IMR-90 (cell line): ENCODE data around the gene PRXL2B. TPM values are rescaled to one million over a fixed set of nuclear protein-coding genes. Genes with fewer than 3 reads are reported as not detected.

Experiments used
- ATAC-seq: fragments of 200-7000 bp; cut with Tn5 transposase; 2 replicates; pipeline ENCODE4 v1.9.1; 2020; ENCODE audit warnings: low read depth, mild to moderate bottlenecking, moderate library complexity
- BruUV-seq: library from RNA; stranded (reverse); fragments of 400-500 nt; replicated peaks from 2 replicates; lab custom pipeline; 2021; lab: Mats Ljungman, UMichigan
- CTCF ChIA-PET: fragments of 300-600 bp; formaldehyde crosslinking; extraction: SDS; loops from one replicate; lab custom pipeline; 2021; ENCODE audit warnings: antibody characterized with exemption; lab: Yijun Ruan, JAX
- POLR2A ChIA-PET: fragments of 300-600 bp; sonication (Branson Sonifier 250); formaldehyde crosslinking; loops from one replicate; lab custom pipeline; 2022; ENCODE audit warnings: antibody characterized with exemption; ENCODE audit not compliant: unreplicated experiment; lab: Charles Lee
- DNase-seq: peaks from one replicate; pipeline ENCODE4 v3.0.0; 2013
- H2AFZ ChIP-seq: replicated peaks from 2 replicates; pipeline ENCODE3; 2013; ENCODE audit warnings: low read length, mild to moderate bottlenecking; ENCODE audit not compliant: poor library complexity
- H2AK5ac ChIP-seq: 2 replicates; pipeline ENCODE4 v1.6.1; 2013; ENCODE audit warnings: low read depth, low read length, inconsistent platforms
- H2AK9ac ChIP-seq: replicated peaks from 2 replicates; pipeline ENCODE3; 2013; ENCODE audit warnings: mild to moderate bottlenecking, low read depth, low read length, moderate library complexity; ENCODE audit not compliant: poor library complexity
- H2BK120ac ChIP-seq: 2 replicates; pipeline ENCODE4 v1.6.1; 2013; ENCODE audit warnings: low read depth, low read length, inconsistent platforms
- H2BK15ac ChIP-seq: 3 replicates; pipeline ENCODE4 v1.6.1; 2013; ENCODE audit warnings: low read depth, low read length, inconsistent platforms
- H2BK20ac ChIP-seq: 2 replicates; pipeline ENCODE4 v1.6.1; 2013; ENCODE audit warnings: low read depth, mild to moderate bottlenecking, inconsistent platforms, low read length, moderate library complexity
- H2BK5ac ChIP-seq: 2 replicates; pipeline ENCODE4 v1.6.1; 2013; ENCODE audit warnings: mild to moderate bottlenecking, low read depth, low read length, inconsistent platforms; ENCODE audit not compliant: poor library complexity, severe bottlenecking
- H3K14ac ChIP-seq: replicated peaks from 2 replicates; pipeline ENCODE4 v1.6.1; 2013; ENCODE audit warnings: low read depth, low read length, inconsistent platforms
- H3K18ac ChIP-seq: 2 replicates; pipeline ENCODE4 v1.6.1; 2013; ENCODE audit warnings: low read depth, low read length, control low read depth
- H3K23ac ChIP-seq: 2 replicates; pipeline ENCODE4 v1.6.1; 2013; ENCODE audit warnings: low read depth, low read length, inconsistent platforms
- H3K27ac ChIP-seq: 2 replicates; pipeline ENCODE4 v1.5.1; 2013; ENCODE audit warnings: mild to moderate bottlenecking, control low read depth, low read length; ENCODE audit not compliant: insufficient read depth
- H3K27me3 ChIP-seq: 2 replicates; pipeline ENCODE4 v1.6.1; 2013; ENCODE audit warnings: low read length; ENCODE audit not compliant: control insufficient read depth, insufficient read depth
- H3K36me3 ChIP-seq: 2 replicates; pipeline ENCODE4 v1.6.1; 2013; ENCODE audit warnings: low read length, mixed read lengths; ENCODE audit not compliant: control insufficient read depth, insufficient read depth
- H3K4ac ChIP-seq: 2 replicates; pipeline ENCODE4 v1.6.1; 2013; ENCODE audit warnings: low read depth, low read length, inconsistent platforms
- H3K4me1 ChIP-seq: 2 replicates; pipeline ENCODE4 v1.6.1; 2013; ENCODE audit warnings: low read length, mixed read lengths; ENCODE audit not compliant: control insufficient read depth, insufficient read depth
- H3K4me2 ChIP-seq: 2 replicates; pipeline ENCODE4 v1.6.1; 2013; ENCODE audit warnings: low read depth, mild to moderate bottlenecking, control low read depth, low read length, moderate library complexity
- H3K4me3 ChIP-seq: 2 replicates; pipeline ENCODE4 v1.5.1; 2013; ENCODE audit warnings: low read depth, mild to moderate bottlenecking, control low read depth, low read length, moderate library complexity; ENCODE audit not compliant: insufficient read depth
- H3K56ac ChIP-seq: 2 replicates; pipeline ENCODE4 v1.6.1; 2013; ENCODE audit warnings: low read length, inconsistent platforms; ENCODE audit not compliant: insufficient read depth; ENCODE audit errors: extremely low read depth
- H3K79me1 ChIP-seq, 2 experiments: 2 replicates each; pipeline ENCODE4 v1.6.1; 2013; ENCODE audit warnings: low read length in 2 of 2, inconsistent platforms in 1 of 2, low read depth in 1 of 2
- H3K9ac ChIP-seq: 2 replicates; pipeline ENCODE4 v1.6.1; 2013; ENCODE audit warnings: low read depth, low read length, control low read depth
- H3K9me1 ChIP-seq: 2 replicates; pipeline ENCODE4 v1.6.1; 2013; ENCODE audit warnings: low read length, inconsistent platforms; ENCODE audit not compliant: insufficient read depth
- H3K9me3 ChIP-seq: 2 replicates; pipeline ENCODE4 v1.6.1; 2013; ENCODE audit warnings: low read length; ENCODE audit not compliant: control insufficient read depth, insufficient read depth
- H4K20me1 ChIP-seq: 2 replicates; pipeline ENCODE4 v1.6.1; 2013; ENCODE audit warnings: low read length, inconsistent platforms; ENCODE audit not compliant: insufficient read depth
- H4K5ac ChIP-seq: 2 replicates; pipeline ENCODE4 v1.6.1; 2013; ENCODE audit warnings: mild to moderate bottlenecking, low read depth, low read length, control low read depth
- H4K8ac ChIP-seq, 2 experiments: 2 replicates each; pipeline ENCODE4 v1.6.1; 2013; ENCODE audit warnings: low read depth in 2 of 2, low read length in 2 of 2, control low read depth in 1 of 2, inconsistent platforms in 1 of 2
- H4K91ac ChIP-seq: 2 replicates; pipeline ENCODE4 v1.6.1; 2013; ENCODE audit warnings: low read depth, low read length, inconsistent platforms; ENCODE audit not compliant: insufficient read depth
- BHLHE40 ChIP-seq: fragments of 150-350 bp; IDR thresholded peaks from 2 replicates; pipeline ENCODE4 v1.6.1; 2016; ENCODE audit warnings: mild to moderate bottlenecking, low read depth, low read length
- CEBPB ChIP-seq: IDR thresholded peaks from 2 replicates; pipeline ENCODE4 v1.6.1; 2012; ENCODE audit warnings: low read depth, low read length, improper control_type of control experiment
- CHD1 ChIP-seq: IDR thresholded peaks from 2 replicates; pipeline ENCODE4 v1.6.1; 2012; ENCODE audit warnings: low read depth, low read length, improper control_type of control experiment
- FOS ChIP-seq: fragments of 150-350 bp; IDR thresholded peaks from 2 replicates; pipeline ENCODE4 v1.6.1; 2016; ENCODE audit warnings: low read depth, low read length
- MAFK ChIP-seq: IDR thresholded peaks from 2 replicates; pipeline ENCODE4 v1.6.1; 2012; ENCODE audit warnings: low read depth, low read length, improper control_type of control experiment
- MAZ ChIP-seq: IDR thresholded peaks from 2 replicates; pipeline ENCODE4 v1.6.1; 2012; ENCODE audit warnings: low read depth, mild to moderate bottlenecking, low read length, improper control_type of control experiment, moderate library complexity, borderline replicate concordance
- MXI1 ChIP-seq: IDR thresholded peaks from 2 replicates; pipeline ENCODE4 v1.6.1; 2012; ENCODE audit warnings: low read depth, mild to moderate bottlenecking, low read length, moderate library complexity, borderline replicate concordance
- NFE2L2 ChIP-seq: fragments of 150-350 bp; IDR thresholded peaks from 2 replicates; pipeline ENCODE4 v1.6.1; 2016; ENCODE audit warnings: low read depth, mild to moderate bottlenecking, low read length
- POLR2A ChIP-seq: IDR thresholded peaks from 2 replicates; pipeline ENCODE4 v1.6.1; 2012; ENCODE audit warnings: mild to moderate bottlenecking, low read depth, low read length
- RAD21 ChIP-seq: IDR thresholded peaks from 2 replicates; pipeline ENCODE4 v1.6.1; 2012; ENCODE audit warnings: low read length, improper control_type of control experiment
- RCOR1 ChIP-seq: IDR thresholded peaks from 2 replicates; pipeline ENCODE4 v1.6.1; 2012; ENCODE audit warnings: mild to moderate bottlenecking, low read length, improper control_type of control experiment; ENCODE audit not compliant: insufficient replicate concordance
- RFX5 ChIP-seq: IDR thresholded peaks from 2 replicates; pipeline ENCODE4 v1.8.0; 2012; ENCODE audit warnings: low read depth, mild to moderate bottlenecking, low read length, moderate library complexity
- SMC3 ChIP-seq: fragments of 150-350 bp; IDR thresholded peaks from 2 replicates; pipeline ENCODE4 v1.6.1; 2016; ENCODE audit warnings: low read depth, mild to moderate bottlenecking, antibody characterized with exemption, low read length, moderate library complexity
- WGBS, 2 experiments: methylation state at CpG; one replicate each; pipeline versions ENCODE4 v1.1.5 to v1.1.7; 2013; ENCODE audit warnings: missing lambda C conversion rate in 2 of 2; ENCODE audit not compliant: insufficient read length in 1 of 2; ENCODE audit errors: extremely low coverage in 2 of 2; 5-methylcytosine and 5-hydroxymethylcytosine counted together
- dilution Hi-C: fragments of 300-500 bp; cut with HindIII; formaldehyde crosslinking; loops from one replicate; pipeline ENCODE4 v1.14.3; 2018; ENCODE audit warnings: low sequenced_read_pairs; ENCODE audit not compliant: unreplicated experiment
- in situ Hi-C: fragments of 300-500 bp; cut with MboI; formaldehyde crosslinking; loops from 3 replicates; pipeline ENCODE4 v1.14.3; 2019; ENCODE audit warnings: low sequenced_read_pairs, inconsistent platforms, mixed read lengths
- intact Hi-C: fragments of 100-400 bp; cut with micrococcal nuclease; formaldehyde crosslinking; loops from 2 replicates; pipeline ENCODE4 v1.10.0; 2022
- polyA plus RNA-seq, 3 experiments: library from polyadenylated mRNA; depleted of rRNA; stranded (reverse); fragments of >200 nt; gene quantifications; 2 replicates each; pipeline ENCODE4 v1.2.3, GENCODE V29; 2012; ENCODE audit warnings: low replicate concordance in 1 of 3
- total RNA-seq: library from RNA; depleted of rRNA; stranded (reverse); fragments of >200 nt; gene quantifications from 2 replicates; pipeline ENCODE4 v1.2.3, GENCODE V29; 2012
- TF ChIP-seq, protein P1 (sequence below): fragments of 150-350 bp; IDR thresholded peaks from 2 replicates; pipeline ENCODE4 v1.6.1; 2017; ENCODE audit warnings: mild to moderate bottlenecking, antibody characterized with exemption, low read length, low read depth
- TF ChIP-seq, protein P2 (sequence below): fragments of 150-350 bp; IDR thresholded peaks from 2 replicates; pipeline ENCODE4 v1.6.1; 2016; ENCODE audit warnings: low read depth, mild to moderate bottlenecking, low read length, moderate library complexity, borderline replicate concordance
- TF ChIP-seq, protein P3 (sequence below): conservative IDR thresholded peaks from 2 replicates; pipeline ENCODE4 v1.5.1; 2012; ENCODE audit warnings: mild to moderate bottlenecking, low read depth, low read length, improper control_type of control experiment

The PRXL2B gene
- total and polyA plus RNA-seq, 2 of the 4 experiments (the other 2 are of a cell fraction) = 10.9 to 22.3 TPM

DNA sequence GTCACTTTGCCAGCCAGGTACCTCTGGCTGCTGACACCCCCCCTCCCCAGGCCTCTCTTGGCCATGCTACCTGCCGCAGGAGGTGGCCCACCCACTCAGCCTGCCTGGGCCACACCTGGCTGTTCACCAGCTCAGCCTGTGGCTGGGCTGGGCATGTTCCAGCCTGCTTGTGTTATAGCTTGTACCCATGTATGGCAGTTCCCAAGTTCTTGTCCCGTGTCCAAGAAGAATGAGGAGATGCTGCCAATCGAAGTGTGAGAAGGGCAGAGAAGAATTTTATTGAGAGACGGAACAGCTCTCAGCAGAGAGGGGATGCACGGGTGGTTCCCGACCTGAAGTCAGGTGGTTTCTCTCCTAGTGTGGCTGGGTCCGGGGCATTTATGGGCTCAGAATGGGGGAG, 50.2 kb downstream of the PRXL2B start:
- intact Hi-C loops (no loop called here), dilution Hi-C loops (no loop called here), in situ Hi-C loops (no loop called here)
- H3K23ac ChIP-seq = no peak overlapping the region
- no peaks in the 10 kb centered on the region for H3K9me1 ChIP-seq
- WGBS, 2 experiments = 66% methylated on average over 4 of the region's 7 CpGs; no CpG with 5 or more reads in 1 of the 2 experiments
- H3K4me2 ChIP-seq = no peak overlapping the region
- TF ChIP-seq POLR2A (no peak), MXI1 (no peak), FOS (no peak), RCOR1 (no peak), SMC3 (no peak), CEBPB (no peak), BHLHE40 (no peak), CHD1 (no peak), RAD21 (no peak), NFE2L2 (no peak), MAZ (no peak), RFX5 (no peak), MAFK (no peak)
- TF ChIP-seq, protein P1, sequence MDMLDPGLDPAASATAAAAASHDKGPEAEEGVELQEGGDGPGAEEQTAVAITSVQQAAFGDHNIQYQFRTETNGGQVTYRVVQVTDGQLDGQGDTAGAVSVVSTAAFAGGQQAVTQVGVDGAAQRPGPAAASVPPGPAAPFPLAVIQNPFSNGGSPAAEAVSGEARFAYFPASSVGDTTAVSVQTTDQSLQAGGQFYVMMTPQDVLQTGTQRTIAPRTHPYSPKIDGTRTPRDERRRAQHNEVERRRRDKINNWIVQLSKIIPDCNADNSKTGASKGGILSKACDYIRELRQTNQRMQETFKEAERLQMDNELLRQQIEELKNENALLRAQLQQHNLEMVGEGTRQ = no peak
- TF ChIP-seq, protein P2, sequence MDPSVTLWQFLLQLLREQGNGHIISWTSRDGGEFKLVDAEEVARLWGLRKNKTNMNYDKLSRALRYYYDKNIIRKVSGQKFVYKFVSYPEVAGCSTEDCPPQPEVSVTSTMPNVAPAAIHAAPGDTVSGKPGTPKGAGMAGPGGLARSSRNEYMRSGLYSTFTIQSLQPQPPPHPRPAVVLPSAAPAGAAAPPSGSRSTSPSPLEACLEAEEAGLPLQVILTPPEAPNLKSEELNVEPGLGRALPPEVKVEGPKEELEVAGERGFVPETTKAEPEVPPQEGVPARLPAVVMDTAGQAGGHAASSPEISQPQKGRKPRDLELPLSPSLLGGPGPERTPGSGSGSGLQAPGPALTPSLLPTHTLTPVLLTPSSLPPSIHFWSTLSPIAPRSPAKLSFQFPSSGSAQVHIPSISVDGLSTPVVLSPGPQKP = no peak
- TF ChIP-seq, protein P3, sequence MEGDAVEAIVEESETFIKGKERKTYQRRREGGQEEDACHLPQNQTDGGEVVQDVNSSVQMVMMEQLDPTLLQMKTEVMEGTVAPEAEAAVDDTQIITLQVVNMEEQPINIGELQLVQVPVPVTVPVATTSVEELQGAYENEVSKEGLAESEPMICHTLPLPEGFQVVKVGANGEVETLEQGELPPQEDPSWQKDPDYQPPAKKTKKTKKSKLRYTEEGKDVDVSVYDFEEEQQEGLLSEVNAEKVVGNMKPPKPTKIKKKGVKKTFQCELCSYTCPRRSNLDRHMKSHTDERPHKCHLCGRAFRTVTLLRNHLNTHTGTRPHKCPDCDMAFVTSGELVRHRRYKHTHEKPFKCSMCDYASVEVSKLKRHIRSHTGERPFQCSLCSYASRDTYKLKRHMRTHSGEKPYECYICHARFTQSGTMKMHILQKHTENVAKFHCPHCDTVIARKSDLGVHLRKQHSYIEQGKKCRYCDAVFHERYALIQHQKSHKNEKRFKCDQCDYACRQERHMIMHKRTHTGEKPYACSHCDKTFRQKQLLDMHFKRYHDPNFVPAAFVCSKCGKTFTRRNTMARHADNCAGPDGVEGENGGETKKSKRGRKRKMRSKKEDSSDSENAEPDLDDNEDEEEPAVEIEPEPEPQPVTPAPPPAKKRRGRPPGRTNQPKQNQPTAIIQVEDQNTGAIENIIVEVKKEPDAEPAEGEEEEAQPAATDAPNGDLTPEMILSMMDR = no peak
- no peak overlapping the region for H2AK5ac ChIP-seq
- no peak overlapping the region for H3K4me3 ChIP-seq
- no peak overlapping the region for H2BK15ac ChIP-seq
- no peak overlapping the region for H2AK9ac ChIP-seq
- DNase-seq = no peak
- no peak overlapping the region for H4K8ac ChIP-seq
- H3K9me3 ChIP-seq = peaks cover 4% of the 10 kb centered on the region; the same call in 1 of the 2 replicates
- no peak overlapping the region for H2AFZ ChIP-seq
- no peaks in the 10 kb centered on the region for H3K27me3 ChIP-seq
- BruUV-seq = no TSS peak
- H3K14ac ChIP-seq = no peak overlapping the region
- H3K9ac ChIP-seq = no peak overlapping the region
- ChIA-PET CTCF (no interaction called here), POLR2A (no interaction called here)
- ATAC-seq = no peak
- no peak overlapping the region for H3K56ac ChIP-seq
- H3K4me1 ChIP-seq = no peaks in the 10 kb centered on the region
- H3K36me3 ChIP-seq = no peaks in the 10 kb centered on the region
- no peak overlapping the region for H2BK20ac ChIP-seq
- H4K5ac ChIP-seq = no peak overlapping the region
- no peak overlapping the region for H3K4ac ChIP-seq
- H3K18ac ChIP-seq = no peak overlapping the region
- no peaks in the 10 kb centered on the region for H3K79me1 ChIP-seq
- H4K91ac ChIP-seq = no peak overlapping the region
- no peak overlapping the region for H2BK5ac ChIP-seq
- no peak overlapping the region for H3K27ac ChIP-seq
- H2BK120ac ChIP-seq = no peak overlapping the region
- H4K20me1 ChIP-seq = no peaks in the 10 kb centered on the region
